Measurements from ENCODE around the gene FUT8.
"Not testable (repeated sequence)": the region's sequence is repeated elsewhere in the genome, so short reads cannot be mapped to it uniquely, and the experiment has no call there.

Gene FUT8

GRCh38 chr14:65716813-65717212 lies 304.3 kb downstream of the FUT8 start:
- DNase-seq (ENCODE audit: low spot score), result not testable (repeated sequence)

GRCh38 chr14:65717384-65717915 lies 304.9 kb downstream of the FUT8 start:
- DNase-seq (ENCODE audit: low spot score), result not testable (repeated sequence)

DNA sequence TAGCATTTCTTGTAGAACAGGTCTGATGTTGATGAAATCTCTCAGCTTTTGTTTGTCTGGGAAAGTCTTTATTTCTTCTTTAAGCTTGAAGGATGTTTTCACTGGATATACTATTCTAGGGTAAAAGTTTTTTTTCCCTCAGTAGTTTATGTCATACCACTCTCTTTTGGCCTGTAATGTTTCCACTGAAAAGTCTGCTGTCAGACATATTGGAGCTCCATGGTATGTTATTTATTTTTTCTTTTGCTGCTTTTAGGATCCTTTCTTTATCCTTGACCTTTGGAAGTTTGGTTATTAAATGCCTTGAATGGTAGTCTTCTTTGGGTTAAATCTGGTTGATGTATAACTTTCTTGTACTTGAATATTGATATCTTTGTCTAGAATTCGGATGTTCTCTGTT lies 306.1 kb downstream of the FUT8 start:
- no peak for DNase-seq (ENCODE audit: low spot score)

- no peak for DNase-seq (ENCODE audit: low spot score)
Measured at GRCh38 chr14:65720171-65720570, 307.6 kb downstream of the FUT8 start.

DNA sequence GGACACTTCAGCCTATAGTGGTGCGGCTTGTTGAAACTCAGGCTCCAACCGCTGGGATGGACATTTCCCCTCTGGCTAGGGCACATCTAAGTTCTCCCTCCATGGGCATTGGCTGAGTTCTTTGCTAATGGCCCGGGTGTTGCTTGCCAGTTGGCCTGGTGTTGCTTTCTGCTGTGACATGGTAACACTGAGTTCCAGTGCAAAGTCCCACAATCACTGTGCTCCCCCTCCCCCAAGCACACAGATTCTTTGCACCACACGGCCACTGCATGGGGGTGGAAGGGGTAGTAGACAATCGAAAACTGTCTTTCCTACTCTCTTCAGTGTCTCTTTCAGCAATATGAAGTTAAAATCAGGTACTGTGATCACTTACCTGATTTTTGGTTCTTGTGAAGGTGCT lies 308.2 kb downstream of the FUT8 start:
- DNase-seq (ENCODE audit: low spot score), result no peak

GRCh38 chr14:65723348-65723747 lies 310.8 kb downstream of the FUT8 start:
- DNase-seq (ENCODE audit: low spot score), result no peak

DNA sequence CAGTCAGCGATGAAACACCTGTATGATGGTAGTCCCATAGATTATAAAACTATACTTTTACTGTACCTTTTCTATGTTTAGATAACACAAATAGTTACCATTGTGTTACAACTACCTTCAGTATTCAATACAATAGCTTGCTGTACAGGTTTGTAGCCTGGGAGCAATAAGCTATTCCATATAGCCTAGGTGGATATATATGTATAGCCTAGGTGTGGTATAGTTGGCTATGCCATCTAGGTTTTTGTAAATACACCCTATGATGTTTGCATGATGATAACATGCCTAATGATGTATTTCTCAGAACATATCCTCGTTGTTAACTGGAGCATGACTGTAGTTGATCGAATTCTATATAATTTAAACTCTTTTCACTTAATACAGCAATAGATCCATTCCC lies 316.1 kb downstream of the FUT8 start:
- no peak for DNase-seq (ENCODE audit: low spot score)

GRCh38 chr14:65729566-65729965 lies 317.0 kb downstream of the FUT8 start:
- no peak for DNase-seq (ENCODE audit: low spot score)

DNA sequence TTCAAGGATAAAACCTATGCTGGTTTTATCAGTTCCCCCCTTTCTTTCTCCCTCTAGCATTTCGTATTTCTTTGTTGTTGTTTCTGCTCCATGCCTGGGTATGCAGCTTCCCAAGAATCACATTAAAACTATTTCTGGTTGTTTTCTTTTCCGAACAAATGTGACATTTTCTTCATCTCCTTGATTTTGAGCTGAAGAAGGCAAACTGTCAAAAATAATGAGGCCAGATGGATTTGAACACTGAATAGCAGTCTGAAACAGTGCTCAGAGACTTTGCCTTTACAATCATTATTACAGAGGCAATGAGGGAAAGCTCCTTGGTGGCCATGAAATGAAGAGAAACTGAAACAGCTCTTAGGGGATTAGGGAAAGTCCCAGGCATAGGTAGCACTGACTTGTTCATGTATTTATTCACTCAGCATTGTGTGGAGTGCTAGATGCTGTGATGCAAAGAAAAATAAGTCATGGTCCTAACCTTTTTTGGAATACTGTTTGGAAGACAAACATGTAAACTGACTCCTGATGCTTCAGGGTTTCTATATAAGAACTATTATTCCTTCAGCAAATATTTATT lies 319.5 kb downstream of the FUT8 start:
- no peak for DNase-seq (ENCODE audit: low spot score)

- DNase-seq (ENCODE audit: low spot score), result no peak
Measured at GRCh38 chr14:65738339-65738738, 325.8 kb downstream of the FUT8 start.

DNA sequence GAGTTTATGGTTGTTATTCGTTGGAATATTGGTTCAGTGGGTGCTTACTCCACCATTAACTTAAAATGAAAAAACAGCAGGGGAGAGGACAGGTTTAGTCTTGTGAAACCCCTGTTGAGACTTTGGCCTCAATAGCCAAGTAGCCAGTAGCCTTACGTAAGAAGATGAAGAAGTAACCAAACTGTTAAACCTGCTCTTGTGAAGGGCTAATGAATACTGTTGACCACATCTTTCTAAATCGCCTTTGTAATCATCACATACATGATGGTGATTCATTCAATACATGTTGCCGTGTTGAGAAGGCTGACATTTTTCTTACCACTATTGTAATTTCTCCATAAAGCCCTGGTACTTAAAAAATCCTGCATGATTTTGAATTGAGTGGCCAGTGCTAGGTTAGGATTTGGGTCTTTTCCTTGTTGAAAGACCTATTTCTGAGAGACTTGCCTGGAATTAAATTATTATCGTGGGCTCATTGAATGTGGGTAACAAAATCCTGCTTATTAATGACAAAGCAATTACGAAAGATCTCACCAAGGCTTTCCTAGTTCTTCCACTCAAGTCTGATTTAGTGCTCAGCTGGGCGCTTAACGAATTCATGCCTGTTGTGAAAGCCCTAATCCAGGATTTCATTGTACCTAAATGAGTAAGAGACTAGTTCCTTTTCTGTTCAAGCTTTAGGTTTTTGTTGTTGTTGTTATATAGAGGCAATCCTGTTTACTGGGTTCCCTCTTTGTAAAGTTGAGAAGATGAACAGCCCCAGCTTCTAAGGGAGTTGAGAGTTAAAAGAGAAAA lies 333.1 kb downstream of the FUT8 start:
- DNase-seq (ENCODE audit: low spot score), result no peak

DNA sequence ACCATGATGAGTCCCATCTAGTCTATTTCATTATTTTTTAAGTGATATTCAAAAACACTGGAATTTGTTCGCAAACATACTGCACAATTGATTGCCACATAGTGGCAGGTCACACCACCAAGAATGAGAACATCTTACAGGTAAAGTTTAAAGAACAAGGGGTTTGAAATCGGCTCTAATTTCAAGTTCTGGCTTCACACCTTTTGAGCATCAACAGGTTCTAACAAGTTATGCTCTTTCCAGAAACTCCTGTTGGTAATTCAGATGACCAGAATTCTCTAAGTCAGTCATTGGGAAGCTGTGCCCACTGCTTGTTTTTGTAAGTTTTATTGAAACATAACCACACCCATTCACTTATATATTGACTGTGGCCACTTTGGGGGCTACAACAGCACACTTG lies 336.3 kb downstream of the FUT8 start:
- DNase-seq (ENCODE audit: low spot score), result no peak

DNA sequence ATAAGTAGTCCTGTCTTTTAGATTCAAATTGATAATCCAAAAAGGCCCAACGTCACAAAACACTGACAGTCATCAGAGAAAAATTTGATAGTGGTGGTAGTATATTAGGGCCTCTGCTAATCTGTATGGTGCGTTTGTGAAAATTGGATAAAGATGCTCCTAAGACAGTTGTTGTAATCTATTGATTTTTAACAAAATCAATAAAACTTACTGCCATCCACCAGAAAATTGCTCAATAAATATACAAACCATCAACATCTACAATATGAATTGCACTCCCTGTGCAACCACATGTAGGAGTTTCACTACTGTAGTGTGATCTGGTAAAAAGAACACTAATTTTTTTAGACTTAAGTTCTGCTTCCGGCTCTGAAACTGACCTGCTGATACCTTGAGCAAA lies 336.8 kb downstream of the FUT8 start:
- no peak for DNase-seq (ENCODE audit: low spot score)

DNA sequence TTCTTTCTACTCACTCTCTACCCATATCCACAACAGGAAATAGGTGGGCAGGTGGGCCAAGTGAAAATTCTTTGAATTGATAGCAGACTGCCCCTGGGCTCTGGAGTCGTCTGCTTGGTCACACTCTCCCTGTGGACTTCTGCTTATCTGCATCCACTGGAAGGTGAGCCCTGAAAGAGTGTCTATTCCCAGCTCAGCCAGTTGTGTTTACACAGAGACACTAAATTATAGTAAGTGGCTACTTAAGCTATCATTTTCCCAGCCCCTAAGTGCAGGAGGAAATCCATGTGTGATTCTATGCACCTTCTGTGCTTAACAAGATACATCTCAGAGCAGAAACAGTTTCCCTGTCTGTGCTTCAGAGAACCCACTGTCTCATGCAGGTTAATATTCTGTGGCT lies 338.4 kb downstream of the FUT8 start:
- DNase-seq (ENCODE audit: low spot score), result no peak

- no peak for DNase-seq (ENCODE audit: low spot score)
Measured at GRCh38 chr14:65751510-65751909, 339.0 kb downstream of the FUT8 start.

GRCh38 chr14:65753061-65753460 lies 340.5 kb downstream of the FUT8 start:
- DNase-seq (ENCODE audit: low spot score), result no peak

GRCh38 chr14:65755331-65755730 lies 342.8 kb downstream of the FUT8 start:
- DNase-seq (ENCODE audit: low spot score), result no peak

GRCh38 chr14:65756880-65757279 lies 344.4 kb downstream of the FUT8 start:
- DNase-seq (ENCODE audit: low spot score), result no peak

DNA sequence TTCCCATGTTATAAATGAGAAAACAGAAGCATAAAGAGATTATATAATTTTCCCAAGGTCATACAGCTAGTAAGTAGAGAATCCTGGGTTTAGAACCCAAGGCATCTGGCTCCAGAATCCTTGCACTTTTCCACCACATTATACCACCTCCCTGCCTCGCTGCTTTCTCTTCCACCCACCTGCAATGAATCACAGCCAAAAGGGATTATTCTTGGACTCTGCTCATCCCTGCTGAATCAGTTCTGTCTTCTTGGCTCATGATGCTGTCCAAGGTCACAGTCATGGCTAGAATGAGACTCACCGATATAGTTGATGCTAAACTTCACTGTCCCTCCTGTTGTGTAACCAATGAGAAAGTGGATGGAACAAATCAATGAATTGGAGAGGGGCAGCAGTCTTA lies 356.6 kb downstream of the FUT8 start:
- no peak for DNase-seq (ENCODE audit: low spot score)

DNA sequence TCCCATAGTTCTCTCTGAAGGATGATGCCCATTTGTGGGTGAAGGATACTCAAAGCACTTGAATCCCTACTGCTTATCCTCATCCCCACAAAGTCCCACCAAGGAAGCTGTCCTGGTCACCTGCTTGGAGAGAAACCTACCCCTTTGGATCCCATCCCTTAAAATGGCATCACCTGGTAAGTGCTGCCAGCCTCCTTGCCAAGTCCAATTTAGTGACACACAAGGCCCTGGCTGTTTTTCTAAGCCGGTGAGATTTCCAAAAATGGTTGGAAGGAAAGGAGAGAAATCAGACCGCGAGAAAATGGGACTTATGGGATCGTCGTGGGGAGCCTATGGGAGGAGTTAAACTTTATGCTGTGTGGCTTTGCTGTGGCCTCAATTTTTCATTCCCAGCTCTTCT lies 358.2 kb downstream of the FUT8 start:
- DNase-seq (ENCODE audit: low spot score), result no peak

DNA sequence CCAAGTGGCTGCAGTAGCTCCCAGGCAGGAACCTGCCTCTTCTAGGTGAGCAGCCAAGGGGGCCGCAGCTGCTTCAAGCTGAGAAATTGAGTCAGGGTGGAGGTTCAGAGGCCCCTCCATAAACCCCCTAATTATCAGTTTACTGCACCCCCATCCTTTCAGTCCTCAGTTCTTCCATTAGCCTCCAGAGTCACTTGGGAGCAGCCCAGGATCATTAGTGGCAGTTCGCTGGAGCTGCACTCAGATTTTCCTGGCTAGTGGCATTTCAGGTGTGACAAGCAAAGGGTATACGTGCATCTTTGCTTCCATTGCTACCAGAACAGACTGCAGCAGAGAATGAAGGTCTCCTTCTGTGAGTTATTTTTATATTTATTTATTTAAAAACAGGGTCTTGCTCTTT lies 358.7 kb downstream of the FUT8 start:
- DNase-seq (ENCODE audit: low spot score), result no peak

GRCh38 chr14:65772466-65772865 lies 359.9 kb downstream of the FUT8 start:
- DNase-seq (ENCODE audit: low spot score), result no peak

GRCh38 chr14:65772921-65773574 lies 360.5 kb downstream of the FUT8 start:
- DNase-seq (ENCODE audit: low spot score), result no peak
